ENCODE data around the gene CHKA. TPM values are rescaled to one million over a fixed set of nuclear protein-coding genes. Genes with fewer than 3 reads are reported as not detected.
A peak's percentile ranks its signal among the peaks of the same experiment; 100 is the strongest.

Gene CHKA
- total RNA-seq, 1 experiment from 2014 or later = 63.0 TPM

- H3K27me3 ChIP-seq (ENCODE audit: insufficient read depth, low read length) = no peaks in the 10 kb centered on the region
- H3K79me1 ChIP-seq (ENCODE audit: insufficient read depth, low read depth, low read length, poor library complexity, severe bottlenecking) = peaks cover 4% of the 10 kb centered on the region
- H3K14ac ChIP-seq (ENCODE audit: insufficient read depth, low read length) = no peak overlapping the region
- Mint-ChIP-seq H3K9me3 (no peaks in the 10 kb centered on the region), H3K4me1 (peaks cover 23 to 24% of the 10 kb centered on the region in 2 experiments), H3K27me3 (ENCODE audit: low read depth) (no peaks in the 10 kb centered on the region), H3K4me3 (peak overlapping the region in 1 of 2 experiments; percentile 14; a peak in 1 of 5 replicates), H3K36me3 (ENCODE audit: insufficient read depth in 1 of 3, low read depth in 3 of 3) (peaks cover 9 to 49% (median 29%) of the 10 kb centered on the region in 3 experiments; a peak in 6 of 7 replicates), H3K27ac (peak overlapping the region in 2 of 3 experiments; percentile 3 to 40; a peak in 2 of 7 replicates)
- H2BK12ac ChIP-seq (ENCODE audit: insufficient read length, low read depth, low read length) = no peak overlapping the region
- H3K4me2 ChIP-seq (ENCODE audit: insufficient read depth, insufficient read length, low read length) = no peak overlapping the region
- H3K56ac ChIP-seq (ENCODE audit: insufficient read length, low read depth, low read length) = no peak overlapping the region
- H2BK120ac ChIP-seq (ENCODE audit: low read depth, low read length, poor library complexity, severe bottlenecking) = no peak overlapping the region
- H4K5ac ChIP-seq (ENCODE audit: insufficient read length, low read depth, low read length) = no peak overlapping the region
- no peak overlapping the region for H3T11ph ChIP-seq (ENCODE audit: low read length)
- H3K23ac ChIP-seq (ENCODE audit: insufficient read length, low read depth, low read length) = no peak overlapping the region
- H3K4ac ChIP-seq (ENCODE audit: low read depth, low read length) = no peak overlapping the region
- no peak overlapping the region for H2BK5ac ChIP-seq (ENCODE audit: insufficient read length, low read length)
- H3K18ac ChIP-seq (ENCODE audit: insufficient read length, low read depth, low read length) = no peak overlapping the region
- no peak overlapping the region for H2AFZ ChIP-seq (ENCODE audit: low read length)
- no peaks in the 10 kb centered on the region; the same call in 1 of the 2 replicates for H3K4me1 ChIP-seq (ENCODE audit: insufficient read depth, low read length)
- H3K9me3 ChIP-seq (ENCODE audit: control insufficient read depth, low read depth, low read length) = no peaks in the 10 kb centered on the region
- H2BK20ac ChIP-seq (ENCODE audit: low read depth, low read length, poor library complexity, severe bottlenecking) = no peak overlapping the region
- no CpG with 5 or more reads among the region's 3 CpGs for WGBS (ENCODE audit: extremely low coverage, insufficient read length, low lambda C conversion rate)
- peak; percentile 0 for DNase-seq
- no peaks in the 10 kb centered on the region for H4K20me1 ChIP-seq (ENCODE audit: control insufficient read depth, insufficient read depth, insufficient read length)
- H3K23me2 ChIP-seq (ENCODE audit: insufficient read length, low read depth, low read length, poor library complexity, severe bottlenecking) = no peaks in the 10 kb centered on the region
- H3K79me2 ChIP-seq (ENCODE audit: insufficient read depth, low read length) = peaks cover 60% of the 10 kb centered on the region
- H4K91ac ChIP-seq (ENCODE audit: insufficient read length, low read depth, low read length) = no peak overlapping the region
- no peak for TF ChIP-seq CTCF (conservative IDR thresholded peaks at IDR 0.05)
- H4K8ac ChIP-seq (replicated peaks; ENCODE audit: insufficient read length, low read depth, low read length) = no peak overlapping the region
- no peak overlapping the region for H3K27ac ChIP-seq (ENCODE audit: insufficient read length, low read depth, low read length)
- H2BK15ac ChIP-seq (ENCODE audit: low read depth, low read length) = no peak overlapping the region
- no peak overlapping the region for H2AK5ac ChIP-seq (ENCODE audit: insufficient read length, low read length)
- H3K9ac ChIP-seq (ENCODE audit: extremely low read depth, insufficient read length, low read length) = no peak overlapping the region
Observed at GRCh38 chr11:68113986-68114385, 7.2 kb downstream of the CHKA start.

All from H9 (cell line).